Duodenal mucosa (tissue), 2 donors: ENCODE measurements around the gene ZNRF2.

ENCODE experiments used
- H3K27ac ChIP-seq: one replicate; pipeline ENCODE4 v1.7.0; 2013; ENCODE audit warnings: low read depth, low read length
- H3K27me3 ChIP-seq, 2 donors: one replicate each; pipeline ENCODE4 v1.7.0; 2013; ENCODE audit warnings: low read length in 2 of 2, control low read depth in 1 of 2; ENCODE audit not compliant: insufficient read depth in 2 of 2, control insufficient read depth in 1 of 2
- H3K36me3 ChIP-seq, 2 donors: one replicate each; pipeline ENCODE4 v1.7.0; 2013; ENCODE audit warnings: low read length in 2 of 2, control low read depth in 1 of 2; ENCODE audit not compliant: insufficient read depth in 2 of 2, control insufficient read depth in 1 of 2
- H3K4me1 ChIP-seq, 2 donors: one replicate each; pipeline ENCODE4 v1.7.0; 2013; ENCODE audit warnings: low read length in 2 of 2, control low read depth in 1 of 2; ENCODE audit not compliant: insufficient read depth in 2 of 2, control insufficient read depth in 1 of 2
- H3K4me3 ChIP-seq, 2 donors: one replicate each; pipeline ENCODE4 v1.7.0; 2013; ENCODE audit warnings: low read length in 2 of 2, low read depth in 1 of 2
- H3K9ac ChIP-seq, 2 donors: one replicate each; pipeline ENCODE4 v1.7.0; 2013; ENCODE audit warnings: low read length in 2 of 2, low read depth in 1 of 2
- H3K9me3 ChIP-seq, 2 donors: one replicate each; pipeline ENCODE4 v1.7.0; 2013; ENCODE audit warnings: low read length in 2 of 2, control low read depth in 1 of 2; ENCODE audit not compliant: control insufficient read depth in 1 of 2

Gene ZNRF2

DNA sequence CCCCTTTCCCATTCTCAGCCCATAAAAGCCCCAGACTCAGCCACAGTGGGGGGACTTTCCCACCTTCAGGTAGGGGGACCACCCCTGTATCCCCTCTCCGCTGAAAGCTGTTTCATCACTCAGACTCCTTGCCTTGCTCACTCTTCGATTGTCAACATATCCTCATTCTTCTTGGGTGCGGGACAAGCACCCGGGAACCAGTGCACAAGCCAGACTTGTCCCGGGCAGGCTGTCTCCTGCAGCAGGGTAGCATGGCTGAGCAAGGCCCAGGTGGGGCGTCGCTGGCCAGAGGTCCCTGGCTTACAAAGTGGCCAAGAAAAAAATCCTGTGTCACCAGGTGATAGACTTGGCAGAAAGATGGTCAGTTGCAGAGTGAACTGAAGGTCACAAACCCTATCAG, 129.5 kb downstream of the ZNRF2 start:
- Histone ChIP-seq H3K4me1 (no peaks in the 10 kb centered on the region), H3K9ac (no peak overlapping the region), H3K4me3 (no peak overlapping the region), H3K27ac (no peak overlapping the region), H3K27me3 (no peaks in the 10 kb centered on the region), H3K9me3 (peaks cover 0 to 2% of the 10 kb centered on the region in 2 donors), H3K36me3 (no peaks in the 10 kb centered on the region)
